ENCODE results near the gene TXNL4A.

DNA sequence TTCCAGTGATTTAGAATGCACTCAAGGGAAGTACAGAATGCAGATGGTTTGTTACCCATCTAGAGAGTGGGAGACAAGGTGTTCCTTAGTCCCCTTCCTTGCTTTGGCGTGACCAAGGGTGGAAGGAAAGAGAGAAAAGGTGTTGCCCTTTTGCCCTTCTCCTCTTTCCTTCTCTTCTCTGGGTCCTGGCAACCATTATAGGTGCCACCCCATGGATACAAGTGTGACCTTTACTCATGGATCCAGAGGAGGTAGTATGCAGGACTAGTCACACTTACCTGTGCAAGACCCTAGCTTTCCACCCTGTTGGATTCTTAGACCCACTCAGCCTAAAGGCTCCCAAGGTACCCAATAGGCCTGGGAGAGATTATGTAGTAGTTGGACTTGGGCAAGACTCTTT, 34.2 kb upstream of the TXNL4A start:
- TF ChIP-seq, protein P1, sequence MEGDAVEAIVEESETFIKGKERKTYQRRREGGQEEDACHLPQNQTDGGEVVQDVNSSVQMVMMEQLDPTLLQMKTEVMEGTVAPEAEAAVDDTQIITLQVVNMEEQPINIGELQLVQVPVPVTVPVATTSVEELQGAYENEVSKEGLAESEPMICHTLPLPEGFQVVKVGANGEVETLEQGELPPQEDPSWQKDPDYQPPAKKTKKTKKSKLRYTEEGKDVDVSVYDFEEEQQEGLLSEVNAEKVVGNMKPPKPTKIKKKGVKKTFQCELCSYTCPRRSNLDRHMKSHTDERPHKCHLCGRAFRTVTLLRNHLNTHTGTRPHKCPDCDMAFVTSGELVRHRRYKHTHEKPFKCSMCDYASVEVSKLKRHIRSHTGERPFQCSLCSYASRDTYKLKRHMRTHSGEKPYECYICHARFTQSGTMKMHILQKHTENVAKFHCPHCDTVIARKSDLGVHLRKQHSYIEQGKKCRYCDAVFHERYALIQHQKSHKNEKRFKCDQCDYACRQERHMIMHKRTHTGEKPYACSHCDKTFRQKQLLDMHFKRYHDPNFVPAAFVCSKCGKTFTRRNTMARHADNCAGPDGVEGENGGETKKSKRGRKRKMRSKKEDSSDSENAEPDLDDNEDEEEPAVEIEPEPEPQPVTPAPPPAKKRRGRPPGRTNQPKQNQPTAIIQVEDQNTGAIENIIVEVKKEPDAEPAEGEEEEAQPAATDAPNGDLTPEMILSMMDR (IDR thresholded peaks at IDR 0.05; ENCODE audit: low read depth, low read length, poor library complexity, severe bottlenecking), result no peak
- no peak for TF ChIP-seq EZH2phosphoT487 (IDR thresholded peaks at IDR 0.05; ENCODE audit: borderline replicate concordance, low read length)
